Activated CD4-positive, alpha-beta T cell treated with anti-CD3 and anti-CD28 coated beads, Interleukin-10, Interleukin-2, amounts not matched to agents 100 ng/mL and 50 ng/mL, durations not matched to agents 16 hours and 8 hours (primary cell): ENCODE results near the gene MSLN.
"Not testable (repeated sequence)": the region's sequence is repeated elsewhere in the genome, so short reads cannot be mapped to it uniquely, and the experiment has no call there.

ENCODE experiments used
- DNase-seq: peaks from one replicate; pipeline ENCODE4 v3.0.0-alpha.2; 2020

Gene MSLN

GRCh38 chr16:735982-736453 lies 24.5 kb upstream of the MSLN start:
- DNase-seq = peak; percentile 92

GRCh38 chr16:736936-737481 lies 23.5 kb upstream of the MSLN start:
- no peak for DNase-seq

- DNase-seq = no peak
Measured at GRCh38 chr16:739560-740458, 20.7 kb upstream of the MSLN start.

GRCh38 chr16:740459-740763 lies 20.1 kb upstream of the MSLN start:
- no peak for DNase-seq

GRCh38 chr16:740764-741505 lies 19.6 kb upstream of the MSLN start, which contains the start of gene CIAO3:
Gene CIAO3, minus strand, starts transcription at chr16:740997. Its CDS starts 12 bp downstream, at chr16:740985.
- DNase-seq = peak; percentile 94

GRCh38 chr16:741986-742629 lies 18.4 kb upstream of the MSLN start:
- no peak for DNase-seq

DNA sequence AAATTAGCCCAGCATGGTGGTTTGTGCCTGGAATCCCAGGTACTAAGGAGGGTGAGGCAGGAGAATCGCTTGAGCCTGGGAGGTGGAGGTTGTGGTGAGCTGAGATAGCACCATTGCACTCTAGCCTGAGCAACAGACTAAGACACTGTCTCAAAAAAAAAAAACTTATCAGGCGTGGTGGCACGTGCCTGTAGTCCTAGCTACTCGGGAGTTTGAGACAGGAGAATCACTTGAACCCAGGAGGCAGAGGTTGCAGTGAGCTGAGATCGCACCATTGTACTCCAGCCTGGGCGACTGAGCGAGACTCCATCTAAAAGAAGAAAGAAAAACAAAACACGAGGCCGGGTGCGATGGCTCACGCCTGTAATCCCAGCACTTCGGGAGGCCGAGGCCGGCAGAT lies 17.6 kb upstream of the MSLN start:
- not testable (repeated sequence) for DNase-seq

GRCh38 chr16:743794-744500 lies 16.6 kb upstream of the MSLN start:
- no peak for DNase-seq

DNA sequence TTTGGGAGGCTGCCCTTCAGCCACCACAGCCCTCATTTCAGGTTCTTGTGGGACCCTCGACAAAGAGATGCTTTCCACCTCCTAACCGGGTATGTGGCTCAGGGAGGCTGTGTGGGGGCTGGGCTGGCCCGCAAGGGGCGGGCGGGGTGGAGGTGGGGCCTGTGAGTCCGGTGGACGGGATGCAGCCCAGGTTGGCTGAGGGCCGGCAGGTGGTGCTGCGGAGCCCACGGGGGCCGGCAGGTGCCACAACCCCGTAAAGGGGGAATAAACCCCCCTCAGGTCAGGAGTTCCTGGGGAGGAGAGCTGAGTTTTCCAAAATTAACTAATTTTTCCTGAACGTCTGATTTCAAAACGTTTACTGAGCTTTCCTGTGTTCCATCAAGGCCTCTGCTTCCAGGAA lies 14.8 kb upstream of the MSLN start:
- peak; percentile 50 for DNase-seq

- DNase-seq = no peak
Measured at GRCh38 chr16:746637-747036, 13.9 kb upstream of the MSLN start.

- no peak for DNase-seq
Measured at GRCh38 chr16:747978-748746, 12.4 kb upstream of the MSLN start.

DNA sequence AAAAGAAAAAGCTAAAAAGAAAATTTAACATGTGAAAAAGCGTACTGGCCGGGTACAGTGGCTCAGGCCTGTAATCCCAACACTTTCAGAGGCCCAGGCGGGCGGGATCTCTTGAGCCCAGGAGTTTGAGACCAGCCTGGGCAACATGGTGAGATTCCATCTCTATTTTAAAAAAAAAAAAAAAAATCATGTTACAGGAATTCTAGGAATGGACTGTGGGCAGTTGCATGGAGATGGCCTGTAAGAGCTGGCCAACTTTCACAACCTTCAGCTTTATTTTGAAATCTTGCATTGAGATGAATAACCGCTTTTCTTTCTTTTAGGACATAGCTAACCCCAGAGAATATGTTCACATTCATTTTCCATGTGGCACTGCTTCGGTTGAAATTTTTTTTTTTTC lies 11.5 kb upstream of the MSLN start:
- no peak for DNase-seq

GRCh38 chr16:750485-750884 lies 10.0 kb upstream of the MSLN start:
- no peak for DNase-seq

GRCh38 chr16:751152-752006 lies 9.2 kb upstream of the MSLN start:
- no peak for DNase-seq

GRCh38 chr16:752007-752312 lies 8.6 kb upstream of the MSLN start:
- DNase-seq = no peak

GRCh38 chr16:754121-754607 lies 6.4 kb upstream of the MSLN start:
- not testable (repeated sequence) for DNase-seq

GRCh38 chr16:754656-755055 lies 5.9 kb upstream of the MSLN start:
- no peak for DNase-seq

DNA sequence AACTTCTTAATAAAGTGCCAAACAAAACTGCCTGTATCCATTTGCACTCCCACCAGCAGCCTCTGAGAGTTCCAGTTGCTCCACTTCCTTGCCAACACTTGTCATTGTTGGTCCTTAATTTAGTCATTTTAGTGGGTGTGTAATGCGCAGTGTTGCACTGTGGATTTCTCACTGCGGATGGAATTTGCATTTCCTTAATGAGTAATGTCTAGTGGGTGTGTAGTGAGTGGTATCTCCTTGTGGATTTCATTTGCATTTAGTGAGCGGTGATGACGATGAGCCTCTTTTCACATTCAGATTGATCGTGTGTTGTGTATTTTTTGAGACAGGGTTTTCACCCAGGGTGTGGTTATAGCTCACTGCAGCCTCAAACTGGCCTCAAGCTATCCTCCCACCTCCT lies 4.1 kb upstream of the MSLN start:
- DNase-seq = no peak

DNA sequence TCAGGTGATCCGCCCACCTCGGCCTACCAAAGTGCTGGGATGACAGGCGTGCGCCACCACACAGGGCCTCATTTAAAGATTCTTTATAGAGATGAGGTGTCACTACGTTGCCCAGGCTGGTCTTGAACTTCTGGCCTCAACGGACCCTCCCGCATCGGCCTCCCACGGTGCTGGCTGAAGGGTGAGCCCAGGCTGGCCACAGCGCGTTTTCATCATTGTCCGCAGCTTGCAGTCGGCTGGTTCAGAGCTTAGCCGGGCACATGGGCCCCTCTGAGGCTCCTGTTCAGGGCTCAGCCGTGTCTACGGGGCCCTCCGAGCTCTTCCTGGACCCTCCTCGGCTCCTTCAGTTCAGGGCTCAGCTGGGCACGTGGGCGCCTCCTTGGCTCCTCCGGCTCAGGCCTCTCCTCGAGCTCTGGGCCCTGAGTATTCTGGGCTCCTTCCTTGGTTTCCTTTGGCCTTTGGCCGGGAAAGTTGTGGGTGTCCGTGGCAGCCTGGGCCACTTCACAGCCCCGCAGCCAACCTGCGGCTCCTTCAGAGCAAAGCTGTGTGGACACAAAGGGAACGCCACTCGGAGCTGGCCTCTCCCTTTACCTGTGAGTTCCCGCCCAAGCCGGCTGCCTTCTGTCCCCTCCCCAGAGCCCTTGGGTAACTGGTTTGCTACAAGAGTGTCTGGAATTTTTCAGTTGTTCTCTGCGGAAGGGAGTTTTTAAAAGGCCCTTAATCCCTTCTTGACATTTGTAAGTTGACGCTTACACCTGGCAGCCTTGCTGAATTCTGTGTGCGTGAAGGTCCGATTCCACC lies 1.2 kb upstream of the MSLN start:
- no peak for DNase-seq

GRCh38 chr16:760065-760464 lies 469 bp upstream of the MSLN start:
- no peak for DNase-seq
